HG03520 (cell line): Measurements from ENCODE around the gene CPEB1.
"Not testable (repeated sequence)": the region's sequence is repeated elsewhere in the genome, so short reads cannot be mapped to it uniquely, and the experiment has no call there.

Experiments
- ATAC-seq: cut with Tn5 transposase; IDR thresholded peaks from one replicate; pipeline ENCODE4 v1.9.1; 2021; ENCODE audit warnings: mild to moderate bottlenecking, moderate library complexity; ENCODE audit not compliant: unreplicated experiment

Gene CPEB1

GRCh38 chr15:82548700-82549099 is 98.5 kb downstream of the CPEB1 start:
- ATAC-seq, result no peak

DNA sequence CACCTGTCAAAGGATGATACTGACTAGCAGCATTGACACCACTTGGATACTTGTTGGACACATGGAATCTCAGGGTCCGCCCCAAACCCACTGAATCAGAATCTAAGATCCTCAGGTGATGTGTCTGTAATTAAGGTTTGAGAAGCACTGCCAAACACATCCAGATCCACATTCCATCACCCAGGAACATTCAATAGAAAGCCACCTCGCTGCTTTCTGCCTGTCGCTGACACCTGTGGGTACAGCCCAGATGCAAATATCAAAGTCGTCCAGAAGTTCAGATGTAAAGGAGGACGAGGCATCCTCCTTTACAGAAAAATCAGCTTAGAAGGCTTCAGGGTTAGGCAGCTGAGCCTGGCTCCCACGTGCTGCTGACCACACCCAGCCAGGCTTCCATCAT is 101.7 kb downstream of the CPEB1 start:
- ATAC-seq, result no peak

GRCh38 chr15:82545002-82545401 is 102.2 kb downstream of the CPEB1 start:
- ATAC-seq, result no peak

DNA sequence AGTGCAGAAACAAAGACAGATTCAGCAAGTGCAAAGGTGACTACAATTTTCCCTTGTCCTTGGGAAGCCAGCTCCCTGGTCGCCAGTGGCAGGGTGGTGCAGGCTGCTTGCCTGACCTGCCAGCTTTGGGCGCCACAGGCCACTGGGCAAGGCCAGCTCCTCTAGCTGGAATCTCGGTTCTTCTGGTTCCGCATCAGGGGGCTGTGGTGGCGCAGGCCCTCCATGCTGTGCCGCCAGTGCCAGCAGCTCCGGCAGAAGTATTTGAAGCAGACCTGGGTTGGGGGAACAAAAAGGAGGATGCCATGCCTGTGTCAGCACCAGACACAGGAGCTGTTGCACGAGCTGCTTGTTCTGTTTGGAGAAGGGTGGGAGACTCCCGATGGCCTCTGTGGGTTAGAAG is 102.7 kb downstream of the CPEB1 start:
- ATAC-seq, result no peak

DNA sequence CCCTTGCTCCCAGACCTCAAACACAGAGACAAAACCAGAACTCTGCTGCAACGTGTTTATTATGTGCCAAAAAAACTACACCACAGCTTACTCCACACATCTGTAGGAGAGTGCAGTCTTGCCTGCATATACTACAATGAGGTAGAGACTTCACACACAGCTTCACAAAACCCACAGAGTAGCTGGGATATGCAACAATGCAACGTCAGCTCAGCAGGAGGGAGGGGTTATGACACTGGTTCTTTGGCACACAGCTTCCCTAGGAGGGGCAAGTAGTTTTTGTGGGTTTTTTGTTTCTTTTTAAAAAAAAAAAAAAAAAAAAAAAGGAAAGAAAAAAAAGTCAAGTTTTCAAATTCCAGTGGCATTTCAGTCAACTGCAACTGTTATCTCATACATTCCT is 104.0 kb downstream of the CPEB1 start:
- ATAC-seq, result no peak

GRCh38 chr15:82540984-82541431 is 106.2 kb downstream of the CPEB1 start:
- no peak for ATAC-seq

GRCh38 chr15:82540055-82540983 is 106.8 kb downstream of the CPEB1 start, which contains the start of gene RPS17:
Gene RPS17, minus strand, starts transcription at chr15:82540457. Its CDS starts 29 bp downstream, at chr15:82540428.
- ATAC-seq, result peak; percentile 87

GRCh38 chr15:82539691-82540054 is 107.5 kb downstream of the CPEB1 start:
- no peak for ATAC-seq

DNA sequence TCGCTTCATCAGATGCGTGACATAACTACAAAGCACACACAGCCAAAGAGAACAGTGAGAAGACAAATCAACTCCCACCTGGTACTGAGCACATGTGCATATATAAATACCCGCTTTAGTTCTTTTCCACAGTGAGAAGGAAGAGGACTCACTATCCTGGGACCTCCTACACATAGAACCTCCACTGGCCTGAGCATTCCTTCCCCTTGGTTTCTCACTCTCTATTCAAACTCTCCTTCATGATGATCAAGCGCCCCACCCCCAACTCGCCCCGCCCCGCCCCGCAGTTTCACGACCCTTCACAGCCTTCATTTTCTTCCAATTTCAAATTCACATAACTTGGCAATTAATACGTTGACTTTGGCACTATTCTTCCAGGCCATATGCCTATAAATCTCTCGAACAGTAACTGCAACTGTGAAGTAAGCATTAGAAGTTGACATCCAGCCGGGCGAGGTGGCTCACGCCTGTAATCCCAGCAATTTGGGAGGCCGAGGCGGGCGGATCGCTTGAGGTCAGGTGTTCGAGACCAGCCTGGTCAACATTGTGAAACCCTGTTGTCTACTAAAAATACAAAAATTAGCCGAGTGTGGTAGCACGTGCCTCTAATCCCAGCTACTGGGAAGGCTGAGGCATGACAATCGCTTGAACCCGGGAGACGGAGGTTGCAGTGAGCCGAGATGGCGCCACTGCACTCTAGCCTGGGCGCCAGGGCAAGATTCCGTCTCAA is 108.0 kb downstream of the CPEB1 start:
- ATAC-seq, result no peak

DNA sequence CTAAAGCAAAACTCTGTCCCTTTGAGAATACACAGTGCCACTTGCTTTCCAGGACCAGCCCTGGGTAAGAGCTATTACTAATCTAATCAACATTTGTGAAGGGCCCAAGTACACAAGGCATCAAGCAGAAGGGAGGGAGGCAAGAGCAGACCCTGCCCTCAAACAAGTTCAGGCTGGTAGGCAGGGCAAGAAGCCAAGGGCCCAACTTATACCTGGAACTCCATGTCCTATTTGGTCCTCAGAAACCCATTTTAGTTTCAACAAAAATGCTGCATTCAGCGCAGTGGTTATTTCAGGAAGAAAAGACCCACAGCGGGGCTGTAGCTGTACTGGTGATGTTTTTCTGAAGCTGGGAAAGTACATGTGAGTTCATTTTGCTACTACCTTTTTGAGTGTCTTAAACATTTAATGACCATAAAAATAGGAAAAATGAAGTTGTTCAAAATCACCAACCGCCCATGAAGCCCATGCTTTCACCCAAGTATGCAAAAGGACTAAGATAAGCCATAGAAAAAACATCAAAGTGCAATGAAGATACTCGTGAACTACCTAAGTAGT is 109.7 kb downstream of the CPEB1 start:
- ATAC-seq, result no peak

DNA sequence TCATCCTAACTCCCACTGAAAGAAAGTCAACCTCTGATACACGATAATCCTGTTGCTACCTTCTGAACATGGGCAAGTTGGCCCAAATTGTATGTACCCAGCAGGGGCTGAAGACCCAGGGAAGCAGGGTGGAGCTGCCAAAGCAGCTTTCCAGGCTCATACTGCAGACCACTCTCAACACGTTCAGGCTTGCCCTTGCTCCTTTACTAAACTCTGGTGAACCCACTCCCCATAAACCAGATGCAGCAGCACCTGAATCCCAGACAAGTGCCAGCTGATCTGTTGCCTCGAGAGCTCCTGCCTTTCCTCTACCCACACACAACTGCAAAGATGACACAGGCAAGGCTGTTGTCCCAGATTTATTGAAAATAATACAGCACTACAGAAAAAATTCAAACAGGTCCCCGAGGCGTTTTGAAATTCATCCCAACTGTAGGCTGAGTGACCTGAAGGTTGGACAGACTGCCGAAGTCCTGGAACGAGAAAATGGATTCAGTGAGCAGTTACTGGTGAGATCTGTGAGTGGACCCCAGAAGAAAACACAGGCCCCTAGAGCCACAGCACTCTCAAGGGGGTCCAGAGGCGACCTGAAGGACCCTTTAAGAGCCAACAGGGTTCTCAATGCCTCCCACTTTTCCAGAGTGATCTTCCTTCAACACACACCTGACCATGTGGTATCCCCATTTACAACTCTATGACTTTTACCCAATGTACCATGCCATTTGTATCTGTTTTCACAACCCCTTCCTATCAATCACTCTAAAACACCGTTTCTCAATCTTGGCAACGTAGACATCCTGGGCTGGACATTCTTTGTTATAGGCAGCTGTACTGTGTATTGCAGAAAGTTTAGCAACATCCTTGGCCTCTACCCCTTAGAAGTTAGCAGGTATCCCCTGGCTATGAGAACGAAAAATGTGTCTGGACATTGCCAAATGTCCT is 110.5 kb downstream of the CPEB1 start:
- ATAC-seq, result no peak

- no peak for ATAC-seq
These were observed 111.4 kb downstream of the CPEB1 start for GRCh38 chr15:82535566-82536408.

DNA sequence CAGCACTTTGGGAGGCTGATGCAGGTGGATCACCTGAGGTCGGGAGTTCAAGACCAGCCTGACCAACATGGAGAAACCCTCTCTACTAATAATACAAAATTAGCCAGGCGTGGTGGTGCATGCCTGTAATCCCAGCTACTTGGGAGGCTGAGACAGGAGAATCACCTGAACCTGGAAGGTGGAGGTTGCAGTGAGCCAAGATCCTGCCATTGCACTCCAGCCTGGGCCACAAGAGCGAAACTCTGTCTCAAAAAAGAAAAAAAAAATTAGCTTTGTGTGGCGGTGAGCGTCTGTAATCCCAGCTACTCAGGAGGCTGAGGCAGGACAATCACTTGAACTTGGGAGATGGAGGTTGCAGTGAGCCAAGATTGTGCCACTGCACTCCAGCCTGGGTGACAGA is 112.0 kb downstream of the CPEB1 start:
- ATAC-seq, result not testable (repeated sequence)

- ATAC-seq, result not testable (repeated sequence)
These were observed 112.7 kb downstream of the CPEB1 start for GRCh38 chr15:82534457-82534861.

DNA sequence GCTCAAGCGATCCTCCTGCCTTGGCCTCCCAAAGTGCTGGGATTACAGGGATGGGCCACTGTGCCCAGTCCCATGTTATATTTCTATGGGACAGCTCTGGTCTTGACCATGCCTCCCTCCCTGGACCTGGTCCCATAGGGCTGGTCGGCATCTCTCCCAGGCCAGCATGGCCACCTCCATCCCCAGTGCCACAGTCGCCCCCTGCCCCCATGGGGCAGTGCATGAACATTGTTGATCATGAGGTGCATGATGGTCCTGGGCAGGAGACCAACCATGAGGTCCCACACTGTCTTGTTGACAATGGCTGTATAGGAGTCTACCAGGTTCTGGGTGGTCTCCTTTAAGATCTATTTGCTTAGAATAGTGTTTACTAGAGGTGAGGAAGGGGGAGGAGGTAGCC is 113.4 kb downstream of the CPEB1 start:
- no peak for ATAC-seq

DNA sequence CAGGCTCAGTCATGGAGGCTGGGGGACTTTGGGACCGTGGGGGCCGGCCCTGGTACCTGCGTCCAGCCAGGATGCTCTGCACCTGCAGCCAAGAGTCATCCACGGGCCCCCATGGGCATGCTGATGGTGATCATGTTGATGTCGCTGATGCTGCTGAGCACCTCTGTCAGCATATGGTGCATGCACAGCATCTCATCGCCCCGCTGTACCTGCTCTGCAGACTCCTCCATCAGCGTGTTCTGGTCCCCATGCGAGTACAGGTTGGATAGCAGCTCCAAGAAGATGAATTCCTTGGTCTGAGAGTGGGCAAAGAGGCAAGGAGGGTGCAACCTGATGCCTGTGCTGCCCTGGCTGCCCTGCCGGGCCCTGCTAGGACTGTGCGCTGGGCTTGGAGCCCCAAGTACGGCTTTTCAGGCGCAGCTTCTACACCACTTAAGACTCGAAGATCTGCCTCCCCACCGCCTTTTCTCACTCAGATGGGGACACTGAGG is 114.1 kb downstream of the CPEB1 start:
- no peak for ATAC-seq

- ATAC-seq, result no peak
These were observed 114.7 kb downstream of the CPEB1 start for GRCh38 chr15:82532383-82532990.

DNA sequence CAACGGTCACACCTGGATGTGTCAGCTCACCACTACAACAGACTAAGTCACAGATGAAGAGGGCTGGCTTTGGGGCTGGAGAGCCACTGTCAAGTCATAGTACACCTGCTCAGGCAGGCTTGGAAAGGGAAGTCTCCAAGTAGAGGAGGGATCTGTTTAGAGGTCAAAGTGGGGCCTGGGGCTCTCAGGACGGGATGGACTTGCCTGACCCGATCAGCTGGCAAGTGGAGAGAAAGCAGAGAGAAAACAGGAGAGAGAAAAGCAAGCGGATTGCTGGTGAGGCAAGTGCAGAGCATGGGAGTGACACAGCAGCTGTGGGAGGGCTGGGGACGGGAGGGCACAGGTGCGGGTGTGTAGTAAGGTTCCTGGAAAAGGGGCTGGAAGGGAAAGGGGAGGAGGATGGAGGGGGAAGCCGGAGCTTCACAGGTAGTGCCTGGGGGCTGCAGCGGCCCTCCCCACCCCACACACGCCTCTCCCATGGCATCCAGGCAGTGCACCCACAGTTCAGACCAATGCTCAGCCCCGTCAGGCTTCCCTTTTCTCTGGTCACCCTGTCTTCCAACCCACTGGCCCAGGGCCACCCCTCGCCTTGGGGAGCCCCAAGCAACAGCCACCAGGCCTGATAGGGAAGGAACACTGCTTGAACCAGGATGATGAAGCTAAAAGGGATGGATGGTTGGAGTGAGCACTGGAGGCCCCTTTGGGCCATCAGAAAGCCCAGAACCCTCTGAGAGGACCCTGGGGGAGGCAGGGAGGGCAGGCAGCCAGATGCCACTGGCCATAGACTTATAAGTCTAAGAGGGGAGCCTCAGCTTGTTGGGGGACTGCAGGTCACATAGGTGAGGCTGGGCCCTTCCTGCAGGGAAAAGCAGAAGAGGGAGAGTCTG is 115.4 kb downstream of the CPEB1 start:
- ATAC-seq, result no peak
